Panc1 (cell line): Measurements from ENCODE around the gene PSMA5.

Experiments used
- POLR2AphosphoS5 ChIP-seq: IDR thresholded peaks from 2 replicates; pipeline ENCODE4 v1.6.1; 2012; ENCODE audit warnings: mild to moderate bottlenecking, low read depth, low read length, moderate library complexity
- TCF7L2 ChIP-seq: IDR thresholded peaks from 2 replicates; pipeline ENCODE4 v1.6.1; 2011; ENCODE audit warnings: mild to moderate bottlenecking, low read depth, low read length, inconsistent platforms
- TF ChIP-seq, protein P1 (sequence below): fragments of 450-650 bp; IDR thresholded peaks from 2 replicates; pipeline ENCODE4 v1.5.1; 2017; ENCODE audit warnings: mild to moderate bottlenecking
- TF ChIP-seq, protein P2 (sequence below), 2 experiments: IDR thresholded peaks; 2 replicates each; pipeline ENCODE4 v1.6.1; 2011 to 2012; ENCODE audit warnings: low read depth in 2 of 2, control low read depth in 1 of 2, low read length in 1 of 2, mild to moderate bottlenecking in 1 of 2, moderate library complexity in 1 of 2; ENCODE audit not compliant: insufficient read depth in 1 of 2

DNA sequence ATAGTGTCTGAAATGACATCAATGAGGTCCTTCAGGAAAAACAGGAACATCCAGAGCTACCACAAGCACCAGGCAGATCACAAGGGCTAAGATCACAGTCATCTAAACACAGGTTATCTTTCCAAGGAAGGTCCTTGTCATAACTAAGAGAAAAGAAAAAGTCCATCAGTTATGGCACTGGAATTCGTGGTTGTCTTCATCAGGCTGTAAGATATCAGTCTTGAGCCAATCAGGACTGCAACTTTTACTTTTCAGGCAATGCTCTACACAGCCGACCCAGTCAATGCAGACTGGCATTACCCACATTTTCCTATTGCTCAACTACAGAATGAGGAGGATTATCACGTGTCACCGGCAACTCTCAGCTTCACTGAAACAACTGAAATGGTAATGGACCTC lies 54.9 kb downstream of the PSMA5 start:
- TF ChIP-seq, protein P1, sequence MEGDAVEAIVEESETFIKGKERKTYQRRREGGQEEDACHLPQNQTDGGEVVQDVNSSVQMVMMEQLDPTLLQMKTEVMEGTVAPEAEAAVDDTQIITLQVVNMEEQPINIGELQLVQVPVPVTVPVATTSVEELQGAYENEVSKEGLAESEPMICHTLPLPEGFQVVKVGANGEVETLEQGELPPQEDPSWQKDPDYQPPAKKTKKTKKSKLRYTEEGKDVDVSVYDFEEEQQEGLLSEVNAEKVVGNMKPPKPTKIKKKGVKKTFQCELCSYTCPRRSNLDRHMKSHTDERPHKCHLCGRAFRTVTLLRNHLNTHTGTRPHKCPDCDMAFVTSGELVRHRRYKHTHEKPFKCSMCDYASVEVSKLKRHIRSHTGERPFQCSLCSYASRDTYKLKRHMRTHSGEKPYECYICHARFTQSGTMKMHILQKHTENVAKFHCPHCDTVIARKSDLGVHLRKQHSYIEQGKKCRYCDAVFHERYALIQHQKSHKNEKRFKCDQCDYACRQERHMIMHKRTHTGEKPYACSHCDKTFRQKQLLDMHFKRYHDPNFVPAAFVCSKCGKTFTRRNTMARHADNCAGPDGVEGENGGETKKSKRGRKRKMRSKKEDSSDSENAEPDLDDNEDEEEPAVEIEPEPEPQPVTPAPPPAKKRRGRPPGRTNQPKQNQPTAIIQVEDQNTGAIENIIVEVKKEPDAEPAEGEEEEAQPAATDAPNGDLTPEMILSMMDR, result no peak
- TF ChIP-seq TCF7L2 (no peak), POLR2AphosphoS5 (no peak)
- TF ChIP-seq, protein P2, sequence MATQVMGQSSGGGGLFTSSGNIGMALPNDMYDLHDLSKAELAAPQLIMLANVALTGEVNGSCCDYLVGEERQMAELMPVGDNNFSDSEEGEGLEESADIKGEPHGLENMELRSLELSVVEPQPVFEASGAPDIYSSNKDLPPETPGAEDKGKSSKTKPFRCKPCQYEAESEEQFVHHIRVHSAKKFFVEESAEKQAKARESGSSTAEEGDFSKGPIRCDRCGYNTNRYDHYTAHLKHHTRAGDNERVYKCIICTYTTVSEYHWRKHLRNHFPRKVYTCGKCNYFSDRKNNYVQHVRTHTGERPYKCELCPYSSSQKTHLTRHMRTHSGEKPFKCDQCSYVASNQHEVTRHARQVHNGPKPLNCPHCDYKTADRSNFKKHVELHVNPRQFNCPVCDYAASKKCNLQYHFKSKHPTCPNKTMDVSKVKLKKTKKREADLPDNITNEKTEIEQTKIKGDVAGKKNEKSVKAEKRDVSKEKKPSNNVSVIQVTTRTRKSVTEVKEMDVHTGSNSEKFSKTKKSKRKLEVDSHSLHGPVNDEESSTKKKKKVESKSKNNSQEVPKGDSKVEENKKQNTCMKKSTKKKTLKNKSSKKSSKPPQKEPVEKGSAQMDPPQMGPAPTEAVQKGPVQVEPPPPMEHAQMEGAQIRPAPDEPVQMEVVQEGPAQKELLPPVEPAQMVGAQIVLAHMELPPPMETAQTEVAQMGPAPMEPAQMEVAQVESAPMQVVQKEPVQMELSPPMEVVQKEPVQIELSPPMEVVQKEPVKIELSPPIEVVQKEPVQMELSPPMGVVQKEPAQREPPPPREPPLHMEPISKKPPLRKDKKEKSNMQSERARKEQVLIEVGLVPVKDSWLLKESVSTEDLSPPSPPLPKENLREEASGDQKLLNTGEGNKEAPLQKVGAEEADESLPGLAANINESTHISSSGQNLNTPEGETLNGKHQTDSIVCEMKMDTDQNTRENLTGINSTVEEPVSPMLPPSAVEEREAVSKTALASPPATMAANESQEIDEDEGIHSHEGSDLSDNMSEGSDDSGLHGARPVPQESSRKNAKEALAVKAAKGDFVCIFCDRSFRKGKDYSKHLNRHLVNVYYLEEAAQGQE (IDR thresholded peaks at IDR 0.05; ENCODE audit: insufficient read depth in 1 of 2, low read depth in 2 of 2, low read length in 1 of 2), result no peak
